AG08395 (cell line): ENCODE results near the gene RPGRIP1.
"Not testable (repeated sequence)": the region's sequence is repeated elsewhere in the genome, so short reads cannot be mapped to it uniquely, and the experiment has no call there.

Experiments used
- DNase-seq: peaks from one replicate; pipeline ENCODE4 v3.0.0; 2012; ENCODE audit warnings: mixed read lengths, low spot score

RPGRIP1 gene

DNA sequence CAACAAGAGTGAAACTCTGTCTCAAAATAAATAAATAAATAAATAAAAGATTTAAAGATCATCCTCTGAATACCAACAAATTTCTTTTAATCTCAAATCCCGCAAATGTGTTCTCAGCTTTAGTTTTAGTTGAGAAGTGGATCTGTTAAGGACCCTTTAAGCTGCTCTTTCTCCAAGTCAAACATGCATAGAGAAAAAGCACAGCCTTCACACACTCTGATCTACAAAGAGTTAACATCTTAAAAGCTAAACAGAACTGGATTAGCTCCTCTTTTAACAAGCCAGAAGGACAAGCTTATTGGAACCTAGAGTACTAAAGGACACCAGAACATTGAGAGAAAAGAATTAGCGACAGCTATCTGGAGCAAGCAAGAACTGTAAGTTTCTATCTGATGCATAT, at the start of gene RPGRIP1:
Gene RPGRIP1, plus strand, starts transcription at position 301 of the 400 bp plus-strand sequence. CDS start 7,894 bp downstream, outside the sequence.
- DNase-seq = no peak

DNA sequence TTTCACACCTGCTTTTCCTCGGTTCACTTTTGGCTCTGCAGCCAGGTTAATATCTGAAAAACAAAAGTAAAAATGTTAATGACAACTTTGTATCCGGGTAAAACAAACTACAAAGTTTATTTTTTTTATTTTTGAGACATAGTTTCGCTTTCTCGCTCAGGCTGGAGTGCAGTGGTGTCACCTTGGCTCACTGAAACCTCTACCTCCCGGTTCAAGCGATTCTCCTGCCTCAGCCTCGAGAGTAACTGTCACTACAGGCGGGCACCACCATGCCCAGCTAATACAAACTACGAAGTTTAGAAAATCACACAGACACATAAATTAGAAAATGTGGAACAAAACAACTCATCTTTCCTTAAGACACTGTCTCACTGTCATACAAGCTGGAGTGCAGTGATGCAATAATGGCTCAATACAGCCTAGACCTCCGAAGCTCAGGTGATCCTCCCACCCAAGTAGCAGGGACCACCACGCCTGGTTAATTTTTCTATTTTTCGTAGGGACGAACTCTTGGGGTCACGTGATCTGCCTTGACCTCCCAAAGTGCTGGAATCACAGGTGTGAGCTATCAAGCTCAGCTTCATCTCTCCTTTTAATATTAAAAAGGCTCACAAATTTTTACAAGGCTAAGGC, 48.7 kb upstream of the RPGRIP1 start:
- DNase-seq = no peak

DNA sequence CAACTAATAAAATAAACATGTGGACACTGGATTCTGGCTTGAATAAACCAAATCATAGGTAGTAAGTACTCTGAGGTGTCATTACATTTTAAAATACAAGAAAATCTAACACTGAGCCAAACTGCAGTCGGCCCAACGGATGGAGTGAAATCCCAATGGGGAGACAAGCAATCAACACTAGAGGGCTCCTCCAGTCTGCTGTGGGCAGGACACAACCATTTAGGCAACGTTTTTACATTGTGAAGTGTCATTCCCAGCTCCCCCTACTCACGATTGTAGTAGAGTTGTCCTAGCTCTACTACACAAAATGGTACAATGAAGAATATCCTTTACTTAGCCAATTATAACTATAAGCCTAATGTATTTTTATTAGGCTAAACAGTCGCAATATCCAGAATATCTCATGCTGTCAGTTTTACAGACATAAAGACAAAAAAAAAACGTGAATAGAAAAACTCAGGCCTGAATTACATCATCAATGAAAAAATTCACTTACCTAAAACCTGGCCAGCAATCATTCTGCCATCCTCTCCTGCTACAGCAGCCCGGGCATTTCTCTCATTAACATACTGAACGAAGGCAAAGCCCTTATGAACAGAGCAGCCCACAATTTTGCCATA, 46.3 kb upstream of the RPGRIP1 start:
- no peak for DNase-seq

DNA sequence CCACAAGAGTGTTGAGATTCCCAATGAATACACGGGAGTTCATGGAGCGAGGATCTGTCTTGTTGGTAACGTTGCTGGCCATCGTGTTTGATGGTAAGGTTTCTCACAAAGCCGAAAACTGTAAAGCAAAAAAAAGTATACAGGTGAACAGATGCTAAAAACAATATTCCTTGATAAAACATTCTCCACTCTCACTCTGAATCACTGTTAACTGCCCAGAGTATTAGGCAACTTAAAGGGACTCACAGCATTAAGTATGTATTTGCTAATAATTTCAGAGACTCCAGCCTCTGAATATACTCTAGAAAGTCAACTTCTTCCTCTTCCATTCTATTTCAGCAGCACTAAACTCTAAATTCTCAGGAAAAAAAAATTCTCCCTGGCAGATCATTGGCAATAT, 45.8 kb upstream of the RPGRIP1 start:
- DNase-seq = no peak

DNA sequence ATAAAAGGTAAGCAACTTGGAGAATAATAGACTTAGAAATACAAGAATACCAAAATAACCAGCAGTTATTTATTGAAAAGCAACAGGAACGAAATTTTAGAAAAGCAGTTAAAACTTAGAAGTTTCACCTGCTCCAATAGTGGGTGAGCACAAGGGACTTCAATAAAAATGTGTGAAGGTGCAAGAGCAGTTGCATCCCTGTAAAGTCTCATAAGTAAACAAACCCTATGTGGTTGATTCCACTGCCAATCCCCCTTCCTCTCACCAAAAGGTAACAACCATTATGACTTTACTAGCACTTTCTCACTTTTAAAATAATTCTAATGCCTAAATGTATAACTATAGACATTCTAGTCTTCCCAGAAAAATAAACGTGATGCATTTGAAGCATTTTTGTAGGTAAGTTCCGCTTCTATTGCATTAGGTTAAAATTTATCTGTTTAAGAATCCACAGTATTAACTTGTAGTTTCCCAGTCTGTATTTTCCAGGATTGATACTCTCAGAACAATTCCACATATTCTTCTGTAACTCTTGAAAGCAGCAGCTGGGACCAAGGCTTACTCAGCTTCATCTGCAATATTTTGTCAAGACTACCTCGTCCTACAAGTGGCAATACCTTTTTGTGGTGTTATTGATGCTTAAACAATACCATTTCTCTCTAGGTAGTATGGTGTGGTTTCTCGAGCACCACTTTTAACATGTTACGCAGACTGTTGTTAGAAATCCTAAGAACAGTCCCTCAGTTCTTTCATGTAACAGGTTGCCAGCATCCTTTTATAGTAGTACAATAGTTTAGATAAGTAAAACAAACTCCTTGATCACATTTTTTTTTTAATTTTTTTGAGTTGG, 42.7 kb upstream of the RPGRIP1 start:
- DNase-seq = no peak

DNA sequence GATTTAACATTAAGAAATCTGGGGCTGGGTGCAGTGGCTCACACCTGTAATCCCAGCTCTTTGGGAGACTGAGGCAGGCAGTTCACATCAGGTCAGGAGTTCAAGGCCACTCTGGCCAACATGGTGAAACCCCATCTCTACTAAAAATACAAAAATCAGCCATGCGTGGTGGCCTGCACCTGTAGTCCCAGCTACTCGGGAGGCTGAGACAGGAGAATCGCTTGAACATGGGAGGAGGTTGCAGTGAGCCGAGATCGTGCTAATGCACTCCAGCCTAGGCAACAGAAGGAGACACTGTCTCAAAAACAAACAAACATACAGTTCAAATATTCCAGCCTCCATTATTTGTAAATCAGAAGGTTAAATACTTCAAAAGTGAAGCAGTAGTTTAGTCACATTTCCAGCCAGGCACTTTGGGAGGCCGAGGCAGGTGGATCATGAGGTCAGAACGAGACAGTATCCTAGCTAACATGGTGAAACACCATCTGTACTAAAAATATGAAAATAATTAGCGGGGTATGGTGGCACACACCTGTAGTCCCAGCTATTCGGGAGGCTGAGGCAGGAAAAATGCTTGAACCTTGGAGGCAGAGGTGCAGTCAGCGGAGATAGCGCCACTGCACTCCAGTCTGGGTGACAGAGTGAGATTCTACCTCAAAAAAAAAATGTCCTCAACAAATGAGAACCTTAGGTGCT, 40.9 kb upstream of the RPGRIP1 start:
- DNase-seq = no peak

DNA sequence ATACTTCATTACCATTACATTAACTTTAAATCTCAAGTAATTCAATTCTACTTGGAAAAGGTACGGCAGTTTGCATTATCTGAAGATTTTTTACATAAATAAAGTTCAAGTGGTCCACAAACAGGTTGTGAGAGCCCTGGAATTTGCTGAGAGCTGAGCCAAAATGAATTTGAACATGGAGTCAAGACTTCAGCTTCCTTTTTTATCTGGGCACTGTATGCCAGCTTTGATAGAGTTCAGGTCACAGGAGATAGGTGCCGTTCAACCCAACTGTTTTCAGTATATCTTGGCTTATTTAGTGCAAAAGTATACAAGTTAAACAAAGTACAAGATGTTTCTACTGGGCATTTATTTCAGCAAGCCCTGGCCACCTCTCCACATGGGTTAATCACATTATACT, 39.5 kb upstream of the RPGRIP1 start:
- no peak for DNase-seq

DNA sequence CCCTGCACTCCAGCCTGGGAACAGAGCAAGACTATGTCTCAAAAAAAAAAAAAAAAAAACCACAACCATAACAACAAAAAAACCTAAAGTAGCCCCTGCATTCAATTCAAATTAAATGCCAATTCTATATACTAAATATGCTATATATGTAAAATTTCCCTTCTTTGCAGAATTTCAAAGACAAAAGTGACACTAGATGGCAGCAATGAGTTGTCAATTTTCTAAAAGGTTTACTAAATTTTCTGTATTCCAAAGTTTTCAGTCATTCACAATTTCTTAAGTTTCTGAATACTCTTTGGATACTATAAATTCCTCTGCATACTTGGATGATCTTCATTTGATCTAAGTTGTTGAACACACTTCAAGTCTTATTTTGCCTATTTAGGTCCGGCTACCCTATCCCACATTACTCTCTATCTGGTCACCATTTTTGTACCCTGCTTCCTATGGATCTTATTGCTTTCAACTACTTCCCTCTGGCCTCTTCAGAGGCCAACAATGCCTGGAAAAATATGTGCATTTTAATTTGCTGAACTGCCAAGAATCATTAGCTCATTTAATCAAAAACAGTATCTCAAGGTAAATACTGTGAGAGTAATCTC, 38.6 kb upstream of the RPGRIP1 start:
- DNase-seq = peak; percentile 30

DNA sequence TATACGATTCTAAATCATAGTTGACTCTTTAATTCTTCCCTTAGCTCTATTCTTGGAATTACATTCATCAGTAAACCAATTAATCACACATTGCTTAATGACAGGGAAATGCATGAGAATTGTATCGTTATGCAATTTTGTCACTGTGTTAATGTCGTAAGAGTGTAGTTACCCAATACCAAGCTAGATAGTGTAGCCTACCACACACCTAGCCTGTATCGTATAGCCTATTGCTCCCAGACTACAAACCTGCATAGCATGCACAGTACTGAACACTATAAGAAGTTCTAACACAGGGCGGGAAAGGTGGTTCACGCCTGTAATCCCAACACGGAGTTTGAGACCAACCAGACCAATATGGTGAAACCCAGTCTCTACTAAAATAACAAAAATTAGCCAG, 35.3 kb upstream of the RPGRIP1 start:
- no peak for DNase-seq

DNA sequence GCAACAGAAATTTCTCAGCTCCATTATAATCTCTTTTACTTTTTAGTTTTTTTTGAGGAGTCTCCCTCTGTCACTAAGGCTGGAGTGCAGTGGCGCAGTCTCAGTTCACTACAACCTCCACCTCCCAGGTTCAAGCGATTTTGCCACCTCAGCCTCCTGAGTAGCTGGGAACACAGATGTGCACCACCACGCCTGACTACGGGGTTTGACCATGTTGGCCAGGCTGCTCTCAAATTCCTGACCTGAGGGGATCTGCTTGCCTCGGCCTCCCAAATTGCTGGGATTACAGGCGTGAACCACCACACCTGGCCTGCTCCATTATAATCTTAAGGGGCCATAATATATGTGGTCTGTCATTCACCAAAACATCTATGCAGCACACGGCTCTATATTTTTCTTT, 34.1 kb upstream of the RPGRIP1 start:
- DNase-seq = no peak

DNA sequence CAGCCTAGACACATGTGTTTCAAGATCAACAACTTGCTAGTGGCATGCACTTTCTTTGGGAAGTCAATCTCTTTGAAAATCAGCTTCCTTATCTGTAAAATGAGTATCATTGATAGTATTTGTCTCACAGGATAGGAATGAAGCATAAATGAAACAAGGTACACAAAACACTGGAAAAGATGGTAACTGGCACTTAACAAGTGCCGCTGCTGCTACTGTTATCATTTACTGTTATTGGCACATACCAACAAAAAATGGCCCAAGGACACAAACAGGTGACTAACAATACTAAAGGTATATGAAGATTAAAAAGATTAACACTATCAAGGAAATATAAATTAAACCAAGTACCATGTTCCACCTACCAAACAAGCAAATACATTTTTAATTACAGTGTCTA, 31.5 kb upstream of the RPGRIP1 start:
- no peak for DNase-seq

DNA sequence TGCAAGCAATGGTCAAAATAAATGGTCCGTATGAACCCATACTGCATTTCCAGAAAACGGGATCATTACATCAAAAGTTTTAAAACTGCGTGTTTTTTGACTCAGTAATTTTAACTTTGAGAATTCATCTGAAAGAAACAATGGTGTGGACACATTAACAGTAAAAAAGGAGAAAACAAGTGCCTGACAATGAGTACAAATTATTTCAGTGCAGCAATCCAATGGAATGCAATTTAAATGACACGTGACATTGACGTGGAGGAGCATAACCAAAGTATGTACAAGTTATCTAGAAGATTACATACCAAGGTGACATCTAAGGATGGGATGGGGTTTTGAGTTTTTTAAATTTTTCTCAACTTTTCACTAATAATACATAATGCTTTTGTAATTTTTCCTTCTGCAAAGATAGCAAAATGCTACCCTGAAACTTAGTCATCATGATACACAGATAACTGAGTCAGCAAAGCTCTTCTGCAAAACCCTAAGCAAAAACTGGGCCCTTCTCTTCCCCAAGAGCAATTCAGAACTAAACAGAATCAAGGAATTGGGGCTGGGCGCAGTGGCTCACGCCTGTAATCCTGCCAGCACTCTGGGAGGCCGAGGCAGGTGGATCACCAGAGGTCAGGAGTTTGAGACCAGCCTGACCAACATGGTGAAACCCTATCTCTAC, 31.0 kb upstream of the RPGRIP1 start:
- no peak for DNase-seq

DNA sequence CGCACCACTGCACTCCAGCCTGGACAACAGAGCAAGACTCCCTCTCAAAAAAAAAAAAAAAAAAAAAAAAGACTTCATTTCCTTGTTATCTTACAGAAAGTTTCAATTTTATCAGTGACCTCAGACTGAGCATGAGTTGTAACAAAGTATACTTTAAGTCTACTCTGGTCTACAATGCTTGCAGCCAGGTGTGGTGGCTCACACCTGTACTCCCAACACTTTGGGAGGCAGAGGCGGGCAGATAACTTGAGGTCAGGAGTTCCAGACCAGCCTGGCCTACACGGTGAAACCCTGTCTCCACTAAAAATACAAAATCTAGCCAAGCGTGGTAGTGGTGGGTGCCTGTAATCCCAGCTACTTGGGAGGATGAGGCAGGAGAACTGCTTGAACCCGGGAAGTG, 28.7 kb upstream of the RPGRIP1 start:
- DNase-seq = no peak

DNA sequence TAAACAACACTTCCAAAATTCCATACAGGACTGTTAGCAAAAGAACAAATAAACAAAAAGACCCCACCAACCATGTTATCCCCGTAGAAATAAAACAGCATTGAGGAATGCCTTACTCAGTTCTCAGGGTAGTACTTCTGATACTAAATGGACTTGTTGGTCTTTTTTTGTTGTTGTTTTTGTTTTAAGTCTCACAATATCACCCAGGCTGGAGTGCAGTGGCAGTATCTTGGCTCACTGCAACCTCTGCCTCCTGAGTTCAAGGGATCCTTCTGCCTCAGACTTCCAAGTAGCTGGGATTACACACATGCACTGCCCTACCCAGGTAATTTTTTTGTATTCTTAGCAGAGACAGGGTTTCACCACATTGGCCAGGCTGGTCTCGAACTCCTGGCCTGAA, 27.7 kb upstream of the RPGRIP1 start:
- DNase-seq = no peak

DNA sequence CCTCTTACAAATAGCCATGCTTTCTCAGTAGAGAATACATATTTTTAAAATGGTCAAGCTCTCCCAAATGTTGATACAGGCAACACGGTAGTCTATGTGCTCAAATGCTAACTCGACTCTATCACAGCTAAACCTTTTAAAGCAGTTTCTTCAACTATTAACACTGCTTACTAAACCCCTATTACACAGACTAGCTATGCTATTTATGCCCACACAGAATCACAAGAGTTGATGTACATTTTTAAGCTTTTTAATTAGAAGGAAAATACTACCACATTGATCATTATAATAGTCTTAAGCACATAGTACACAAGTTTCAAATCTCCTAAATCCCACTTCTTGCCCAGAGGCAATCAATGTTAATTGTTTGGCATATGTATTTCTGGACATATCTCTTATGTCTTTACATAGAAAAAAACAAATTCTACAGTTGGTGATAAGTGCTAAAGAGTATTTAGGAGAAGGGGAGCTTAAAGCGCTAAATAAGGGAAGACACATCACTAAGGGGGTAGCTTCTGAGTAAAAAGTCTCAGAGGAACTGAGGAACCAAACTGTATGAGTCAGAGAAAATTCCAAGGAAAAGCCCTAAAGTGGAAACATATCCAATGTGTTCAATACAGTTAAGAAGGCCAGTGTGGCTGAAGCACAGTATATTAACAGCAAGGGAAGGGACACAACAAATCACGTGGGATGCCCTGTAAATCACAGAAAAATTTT, 24.3 kb upstream of the RPGRIP1 start:
- peak; percentile 12 for DNase-seq

DNA sequence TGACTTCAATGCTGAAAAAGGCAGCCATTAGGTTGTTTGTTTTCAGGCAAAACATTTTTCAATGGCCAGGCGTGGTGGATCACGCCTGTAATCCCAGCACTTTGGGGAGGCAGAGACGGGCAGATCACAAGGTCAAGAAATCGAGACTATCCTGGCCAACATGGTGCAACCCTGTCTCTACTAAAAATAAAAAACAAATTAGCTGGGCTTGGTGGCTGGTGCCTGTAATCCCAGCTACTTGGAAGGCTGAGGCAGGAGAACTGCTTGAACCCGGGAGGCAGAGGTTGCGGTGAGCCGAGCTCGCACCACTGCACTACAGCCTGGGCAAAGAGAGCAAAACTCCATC, 23.8 kb upstream of the RPGRIP1 start:
- not testable (repeated sequence) for DNase-seq

DNA sequence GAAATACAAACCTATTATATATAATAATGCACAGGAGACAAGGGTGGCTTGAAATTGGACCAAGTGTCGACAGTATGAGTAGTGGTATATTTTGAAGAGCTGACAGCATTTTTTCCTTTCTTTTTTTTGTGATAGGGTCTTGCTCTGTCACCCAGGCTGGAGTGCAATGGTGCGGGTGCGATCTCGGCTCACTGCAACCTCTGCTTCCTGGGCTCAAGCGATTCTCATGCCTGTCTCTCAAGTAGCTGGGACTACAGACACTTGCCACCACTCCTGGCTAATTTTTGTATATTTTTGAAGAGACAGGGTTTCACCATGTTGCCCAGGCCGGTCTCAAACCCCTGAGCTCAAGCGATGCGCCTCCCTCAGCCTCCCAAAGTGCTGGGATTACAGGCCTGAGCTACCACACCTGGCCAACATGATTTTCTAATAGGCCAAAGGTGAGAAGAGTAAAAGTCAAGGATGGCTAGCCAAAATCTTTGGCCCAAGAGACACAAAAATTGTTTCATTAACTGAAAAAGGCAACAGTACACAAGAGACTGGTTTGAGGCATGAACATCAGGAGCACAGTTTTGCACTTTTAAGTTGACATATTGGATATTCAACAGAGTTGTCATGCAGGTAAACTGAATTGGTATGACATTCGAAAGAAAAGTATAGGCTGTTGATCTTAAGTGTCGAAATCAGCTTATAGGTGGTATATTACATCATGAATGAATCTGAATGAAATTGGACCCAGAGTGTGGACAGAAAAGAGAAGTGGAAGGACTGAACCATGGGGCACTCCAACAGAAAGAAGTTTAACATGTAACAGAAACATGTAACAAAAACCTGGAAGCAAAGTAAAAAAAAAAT, 23.1 kb upstream of the RPGRIP1 start:
- no peak for DNase-seq

DNA sequence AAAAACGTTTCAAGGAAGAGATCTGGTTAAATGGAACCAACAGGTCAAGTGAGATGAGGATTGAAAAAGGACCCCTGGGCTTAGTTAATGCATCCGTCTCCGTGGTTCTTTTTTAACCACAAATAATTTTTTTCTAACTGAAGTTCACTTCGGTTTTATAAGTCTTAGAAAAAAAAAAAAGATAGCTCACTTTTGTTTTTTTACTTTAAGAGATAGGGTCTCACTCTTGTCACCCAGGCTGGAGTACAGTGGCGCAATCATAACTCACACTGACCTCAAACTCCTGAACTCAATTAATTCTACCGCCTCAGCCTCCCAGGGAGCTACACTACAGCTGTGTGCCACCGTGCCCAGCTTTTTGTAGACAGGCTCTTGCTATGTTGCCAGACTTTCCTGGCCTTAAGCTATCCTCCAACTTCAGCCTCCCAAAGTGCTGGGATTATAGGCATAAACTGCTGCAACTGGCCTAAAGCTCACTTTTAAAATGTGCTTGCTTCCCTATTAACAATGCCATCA, 22.4 kb upstream of the RPGRIP1 start:
- DNase-seq = no peak

DNA sequence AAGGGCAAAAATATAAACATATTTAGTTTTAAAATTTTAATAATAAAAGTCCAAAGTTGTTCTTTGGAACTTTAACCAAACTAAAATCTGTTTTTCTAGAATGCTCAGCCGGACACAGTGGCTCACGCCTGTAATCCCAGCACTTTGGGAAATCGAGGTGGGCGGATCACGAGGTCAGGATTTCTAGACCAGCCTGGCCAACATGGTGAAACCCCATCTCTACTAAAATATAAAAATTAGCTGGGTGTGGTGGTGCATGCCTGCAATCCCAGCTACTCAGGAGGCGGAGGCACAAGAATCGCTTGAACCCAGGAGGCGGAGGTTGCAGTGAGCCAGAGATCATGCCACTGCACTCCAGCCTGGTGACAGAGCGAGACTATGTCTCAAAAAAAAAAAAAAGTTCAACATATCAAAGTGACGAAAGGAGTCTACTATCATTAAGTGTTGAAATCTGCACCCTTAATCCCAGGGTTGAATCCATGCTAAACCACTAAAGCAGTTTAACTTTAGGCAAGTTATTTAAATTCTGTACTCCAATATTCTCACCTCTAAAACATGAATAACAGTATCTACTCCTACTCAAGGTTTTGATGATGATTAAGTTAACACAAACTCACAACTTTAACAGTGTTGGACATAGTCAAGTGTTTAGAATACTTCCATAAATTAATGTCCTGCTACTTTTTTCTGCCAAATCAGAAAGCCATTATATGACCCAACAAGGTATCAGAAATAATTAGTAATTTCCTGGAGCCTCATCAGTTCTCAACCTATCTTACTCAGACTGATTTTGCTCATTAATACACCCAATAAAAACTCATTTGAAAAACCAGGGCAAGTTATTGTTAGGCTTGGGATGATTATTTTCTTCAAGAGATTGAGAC, 21.6 kb upstream of the RPGRIP1 start:
- no peak for DNase-seq
